ENCODE results near the gene SLC24A1.

Gene SLC24A1

GRCh38 chr15:65653801-65654521, 32.2 kb downstream of the SLC24A1 start:
- no peak for DNase-seq

- DNase-seq = no peak
Measured at GRCh38 chr15:65655026-65655425, 33.3 kb downstream of the SLC24A1 start.

- DNase-seq = no peak
Measured at GRCh38 chr15:65655457-65655856, 33.7 kb downstream of the SLC24A1 start.

- DNase-seq = no peak
Measured at GRCh38 chr15:65659502-65660052, 37.8 kb downstream of the SLC24A1 start.

- no peak for DNase-seq
Measured at GRCh38 chr15:65660927-65661326, 39.2 kb downstream of the SLC24A1 start.

GRCh38 chr15:65663521-65663920, 41.8 kb downstream of the SLC24A1 start:
- DNase-seq = no peak

GRCh38 chr15:65666257-65666656, 44.5 kb downstream of the SLC24A1 start:
- no peak for DNase-seq

- no peak for DNase-seq
Measured at GRCh38 chr15:65675551-65675950, 53.8 kb downstream of the SLC24A1 start.

- DNase-seq = no peak
Measured at GRCh38 chr15:65676123-65676522, 54.4 kb downstream of the SLC24A1 start.

GRCh38 chr15:65680544-65680943, 58.8 kb downstream of the SLC24A1 start:
- DNase-seq = no peak

GRCh38 chr15:65682404-65682911, 60.7 kb downstream of the SLC24A1 start:
- no peak for DNase-seq

GRCh38 chr15:65688462-65688861, 66.7 kb downstream of the SLC24A1 start:
- DNase-seq = no peak

GRCh38 chr15:65690173-65690572, 68.4 kb downstream of the SLC24A1 start:
- no peak for DNase-seq

- no peak for DNase-seq
Measured at GRCh38 chr15:65690778-65691177, 69.0 kb downstream of the SLC24A1 start.

- no peak for DNase-seq
Measured at GRCh38 chr15:65695081-65695480, 73.3 kb downstream of the SLC24A1 start.
